ENCODE measurements around the gene SLC19A3. TPM values are rescaled to one million over a fixed set of nuclear protein-coding genes. Genes with fewer than 3 reads are reported as not detected.
"Not testable (repeated sequence)": the region's sequence is repeated elsewhere in the genome, so short reads cannot be mapped to it uniquely, and the experiment has no call there.

The SLC19A3 gene
- total RNA-seq, 1 experiment from 2014 or later: 63.8 TPM

DNA sequence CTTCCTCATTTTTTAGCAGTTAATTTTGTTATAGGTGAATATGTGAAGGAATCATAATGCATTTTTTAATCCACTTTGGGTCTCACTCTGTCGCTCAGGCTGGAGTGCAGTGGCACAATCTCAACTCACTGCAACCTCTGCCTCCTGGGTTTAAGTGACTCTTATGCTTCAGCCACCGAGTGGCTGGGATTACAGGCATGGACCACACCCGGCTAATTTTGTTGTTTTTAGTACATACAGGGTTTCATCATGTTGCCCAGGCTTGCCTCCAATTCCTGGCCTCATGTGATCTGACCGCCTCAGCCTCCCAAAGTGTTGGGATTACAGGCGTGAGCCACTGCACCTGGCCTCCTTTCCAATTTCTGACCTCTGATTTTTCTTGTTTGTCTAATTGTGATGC, 33.6 kb downstream of the SLC19A3 start:
- Mint-ChIP-seq H3K27me3 (ENCODE audit: unreplicated experiment) (no peaks in the 10 kb centered on the region), H3K4me1 (ENCODE audit: low read depth, unreplicated experiment) (no peaks in the 10 kb centered on the region), H3K9me3 (ENCODE audit: low read depth, unreplicated experiment) (no peaks in the 10 kb centered on the region), H3K36me3 (ENCODE audit: insufficient read depth, unreplicated experiment) (no peaks in the 10 kb centered on the region), H3K27ac (ENCODE audit: unreplicated experiment) (no peak overlapping the region), H3K4me3 (ENCODE audit: low read depth, unreplicated experiment) (no peak overlapping the region)
- CTCF ChIA-PET: no interaction called here
- intact Hi-C loops (cut with micrococcal nuclease; ENCODE audit: unreplicated experiment): no loop called here
- no TSS peak for BruUV-seq (replicated peaks)
- DNase-seq: no peak
- TF ChIP-seq, protein P1, sequence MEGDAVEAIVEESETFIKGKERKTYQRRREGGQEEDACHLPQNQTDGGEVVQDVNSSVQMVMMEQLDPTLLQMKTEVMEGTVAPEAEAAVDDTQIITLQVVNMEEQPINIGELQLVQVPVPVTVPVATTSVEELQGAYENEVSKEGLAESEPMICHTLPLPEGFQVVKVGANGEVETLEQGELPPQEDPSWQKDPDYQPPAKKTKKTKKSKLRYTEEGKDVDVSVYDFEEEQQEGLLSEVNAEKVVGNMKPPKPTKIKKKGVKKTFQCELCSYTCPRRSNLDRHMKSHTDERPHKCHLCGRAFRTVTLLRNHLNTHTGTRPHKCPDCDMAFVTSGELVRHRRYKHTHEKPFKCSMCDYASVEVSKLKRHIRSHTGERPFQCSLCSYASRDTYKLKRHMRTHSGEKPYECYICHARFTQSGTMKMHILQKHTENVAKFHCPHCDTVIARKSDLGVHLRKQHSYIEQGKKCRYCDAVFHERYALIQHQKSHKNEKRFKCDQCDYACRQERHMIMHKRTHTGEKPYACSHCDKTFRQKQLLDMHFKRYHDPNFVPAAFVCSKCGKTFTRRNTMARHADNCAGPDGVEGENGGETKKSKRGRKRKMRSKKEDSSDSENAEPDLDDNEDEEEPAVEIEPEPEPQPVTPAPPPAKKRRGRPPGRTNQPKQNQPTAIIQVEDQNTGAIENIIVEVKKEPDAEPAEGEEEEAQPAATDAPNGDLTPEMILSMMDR (IDR thresholded peaks at IDR 0.05; ENCODE audit: unreplicated experiment): no peak

DNA sequence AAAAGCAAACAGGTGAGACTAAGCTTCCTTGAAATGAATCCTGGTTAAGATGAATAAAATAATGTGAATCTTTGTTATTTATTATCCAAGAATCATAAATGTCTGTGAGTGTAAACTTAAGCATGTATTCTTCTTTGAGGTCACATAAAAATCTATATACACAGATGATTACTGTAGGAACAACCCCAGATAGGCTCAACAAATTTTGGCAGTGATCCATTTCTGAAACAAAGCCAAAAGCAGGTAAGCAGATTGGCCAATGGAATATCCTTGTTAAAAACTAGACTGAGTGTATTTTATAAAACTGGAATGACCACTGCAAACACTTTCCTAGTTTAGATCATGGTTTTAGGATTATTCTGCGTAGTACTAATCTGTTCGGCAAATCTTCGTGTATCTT, 39.9 kb downstream of the SLC19A3 start:
- intact Hi-C loops (cut with micrococcal nuclease; ENCODE audit: unreplicated experiment): no loop called here
- Mint-ChIP-seq H3K27ac (ENCODE audit: unreplicated experiment) (no peak overlapping the region), H3K27me3 (ENCODE audit: unreplicated experiment) (no peaks in the 10 kb centered on the region), H3K4me3 (ENCODE audit: low read depth, unreplicated experiment) (no peak overlapping the region), H3K4me1 (ENCODE audit: low read depth, unreplicated experiment) (no peaks in the 10 kb centered on the region), H3K36me3 (ENCODE audit: insufficient read depth, unreplicated experiment) (no peaks in the 10 kb centered on the region), H3K9me3 (ENCODE audit: low read depth, unreplicated experiment) (no peaks in the 10 kb centered on the region)
- no TSS peak for BruUV-seq (replicated peaks)
- no peak for DNase-seq
- TF ChIP-seq, protein P1 (IDR thresholded peaks at IDR 0.05; ENCODE audit: unreplicated experiment): no peak
- CTCF ChIA-PET: no interaction called here

DNA sequence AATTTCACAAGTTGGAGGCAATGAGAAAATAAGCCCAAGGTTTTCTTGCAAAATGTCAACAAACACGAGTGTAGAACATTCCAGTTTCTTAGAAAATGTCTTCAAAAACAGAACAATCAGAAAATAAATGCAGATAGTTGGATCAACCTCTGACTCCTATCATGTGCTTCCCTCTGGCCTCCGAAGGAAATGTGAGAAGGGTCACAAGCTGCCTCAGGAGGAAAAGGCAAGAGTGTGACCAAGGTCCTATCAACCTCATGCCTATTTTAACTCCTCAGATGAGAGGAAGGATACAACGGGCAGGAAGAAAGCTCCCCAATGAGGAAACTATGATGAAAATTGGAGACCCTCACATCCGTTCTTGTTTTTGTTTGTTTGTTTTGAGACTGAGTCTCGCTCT, 43.3 kb downstream of the SLC19A3 start:
- intact Hi-C loops (cut with micrococcal nuclease; ENCODE audit: unreplicated experiment): no loop called here
- Mint-ChIP-seq H3K4me1 (ENCODE audit: low read depth, unreplicated experiment) (no peaks in the 10 kb centered on the region), H3K4me3 (ENCODE audit: low read depth, unreplicated experiment) (no peak overlapping the region), H3K9me3 (ENCODE audit: low read depth, unreplicated experiment) (no peaks in the 10 kb centered on the region), H3K27ac (ENCODE audit: unreplicated experiment) (no peak overlapping the region), H3K36me3 (ENCODE audit: insufficient read depth, unreplicated experiment) (no peaks in the 10 kb centered on the region), H3K27me3 (ENCODE audit: unreplicated experiment) (no peaks in the 10 kb centered on the region)
- BruUV-seq (replicated peaks): no TSS peak
- TF ChIP-seq, protein P1 (IDR thresholded peaks at IDR 0.05; ENCODE audit: unreplicated experiment): no peak
- CTCF ChIA-PET: no interaction called here
- no peak for DNase-seq

DNA sequence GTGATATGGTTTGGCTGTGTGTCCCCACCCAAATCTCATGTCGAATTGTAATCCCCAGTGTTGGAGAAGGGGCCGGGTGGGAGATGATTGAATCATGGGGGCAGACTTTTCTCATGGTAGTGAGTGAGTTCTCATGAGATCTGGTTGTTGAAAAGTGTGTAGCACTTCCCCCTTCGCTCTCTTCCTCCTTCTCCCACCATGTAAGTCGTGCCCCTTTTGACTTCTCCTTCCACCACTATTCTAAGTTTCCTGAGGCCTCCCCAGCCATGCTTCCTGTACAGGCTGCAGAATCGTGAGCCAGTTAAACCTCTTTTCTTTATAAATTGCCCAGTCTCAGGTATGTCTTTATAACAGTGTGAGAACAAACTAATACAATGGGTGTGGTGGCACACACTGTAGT, 44.2 kb downstream of the SLC19A3 start:
- intact Hi-C loops (cut with micrococcal nuclease; ENCODE audit: unreplicated experiment); H3K4me3 Mint-ChIP-seq (ENCODE audit: low read depth, unreplicated experiment); DNase-seq; H3K27ac Mint-ChIP-seq (ENCODE audit: unreplicated experiment); BruUV-seq (replicated peaks); H3K36me3 Mint-ChIP-seq (ENCODE audit: insufficient read depth, unreplicated experiment); H3K9me3 Mint-ChIP-seq (ENCODE audit: low read depth, unreplicated experiment); H3K4me1 Mint-ChIP-seq (ENCODE audit: low read depth, unreplicated experiment); H3K27me3 Mint-ChIP-seq (ENCODE audit: unreplicated experiment); CTCF ChIA-PET: not testable (repeated sequence)

DNA sequence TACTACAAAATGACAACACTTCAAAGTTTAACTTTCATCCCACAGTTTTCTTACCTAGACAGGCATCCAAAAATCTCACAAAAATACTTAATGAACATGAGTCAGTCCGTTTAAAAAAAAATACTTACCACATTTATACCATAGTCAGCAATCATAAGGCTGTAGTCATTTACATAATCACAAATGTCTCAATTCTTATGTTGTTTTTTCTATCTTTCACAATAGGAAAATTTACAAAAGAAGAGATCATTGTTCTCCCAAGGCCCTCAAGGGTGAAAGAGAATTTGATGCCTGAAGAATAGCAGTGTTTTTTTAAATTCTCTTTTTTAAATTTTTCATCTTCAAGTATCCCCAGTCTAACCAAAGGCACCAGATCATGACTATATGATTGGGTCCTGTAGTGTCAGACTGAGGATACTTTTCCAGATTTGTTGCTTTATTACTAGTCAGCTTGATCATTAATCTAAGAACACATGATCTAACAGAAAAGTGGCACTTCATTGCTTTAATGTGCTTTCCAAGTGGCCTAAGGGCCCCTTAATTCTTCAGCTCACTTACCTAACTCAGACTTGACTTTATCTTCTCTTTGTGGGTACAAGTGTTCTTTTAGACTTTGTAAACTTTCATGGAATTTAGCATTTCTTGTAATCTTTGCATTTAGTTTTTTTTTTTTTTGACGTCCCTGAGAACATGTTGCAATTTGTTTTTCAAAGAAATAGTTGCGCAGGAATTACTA, 46.5 kb downstream of the SLC19A3 start:
- no TSS peak for BruUV-seq (replicated peaks)
- intact Hi-C loops (cut with micrococcal nuclease; ENCODE audit: unreplicated experiment): no loop called here
- no peak overlapping the region for H3K27ac Mint-ChIP-seq (ENCODE audit: unreplicated experiment)

DNA sequence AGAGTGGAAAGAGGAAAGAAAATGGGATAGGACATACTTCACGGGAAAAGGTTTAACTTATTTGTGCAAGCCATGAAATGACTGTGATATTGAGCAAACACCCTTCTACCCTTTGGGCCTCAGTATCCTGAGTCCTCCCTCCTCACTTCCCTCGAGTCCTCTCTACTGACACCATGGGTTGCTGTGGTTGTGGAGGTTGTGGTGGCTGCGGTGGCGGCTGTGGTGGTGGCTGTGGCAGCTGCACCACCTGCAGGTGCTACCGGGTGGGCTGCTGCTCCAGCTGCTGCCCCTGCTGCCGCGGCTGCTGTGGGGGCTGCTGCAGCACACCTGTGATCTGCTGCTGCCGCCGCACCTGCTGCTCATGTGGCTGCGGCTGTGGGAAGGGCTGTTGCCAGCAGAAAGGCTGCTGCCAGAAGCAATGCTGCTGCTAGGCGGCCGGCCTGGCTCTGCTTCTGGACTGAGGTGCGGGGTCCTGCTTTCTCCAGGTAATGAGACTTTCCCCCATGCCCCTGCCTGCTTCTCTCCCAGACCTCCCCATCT, 51.1 kb downstream of the SLC19A3 start, which contains the start of gene SCYGR5:
Gene SCYGR5, plus strand, starts transcription at position 174 of the 540 bp plus-strand sequence. Its CDS starts 0 bp downstream, at position 174.
- H3K4me1 Mint-ChIP-seq (ENCODE audit: low read depth, unreplicated experiment); H3K4me3 Mint-ChIP-seq (ENCODE audit: low read depth, unreplicated experiment); H3K27me3 Mint-ChIP-seq (ENCODE audit: unreplicated experiment); intact Hi-C loops (cut with micrococcal nuclease; ENCODE audit: unreplicated experiment); H3K9me3 Mint-ChIP-seq (ENCODE audit: low read depth, unreplicated experiment); DNase-seq; CTCF ChIA-PET; H3K36me3 Mint-ChIP-seq (ENCODE audit: insufficient read depth, unreplicated experiment); H3K27ac Mint-ChIP-seq (ENCODE audit: unreplicated experiment); BruUV-seq (replicated peaks): not testable (repeated sequence)

More for the DNA sequence above, 46.5 kb downstream of the SLC19A3 start:
- Mint-ChIP-seq H3K4me1 (ENCODE audit: low read depth, unreplicated experiment) (no peaks in the 10 kb centered on the region), H3K36me3 (ENCODE audit: insufficient read depth, unreplicated experiment) (no peaks in the 10 kb centered on the region), H3K9me3 (ENCODE audit: low read depth, unreplicated experiment) (no peaks in the 10 kb centered on the region), H3K27me3 (ENCODE audit: unreplicated experiment) (no peaks in the 10 kb centered on the region), H3K4me3 (ENCODE audit: low read depth, unreplicated experiment) (no peak overlapping the region)
- TF ChIP-seq, protein P1 (IDR thresholded peaks at IDR 0.05; ENCODE audit: unreplicated experiment): no peak
- DNase-seq: no peak
- CTCF ChIA-PET: no interaction called here

All from Calu3 (cell line).